ENCODE data around the gene FGF1.
A peak's percentile ranks its signal among the peaks of the same experiment; 100 is the strongest.

FGF1 gene

GRCh38 chr5:142700566-142700965, 14.7 kb upstream of the FGF1 start:
- TF ChIP-seq CTCF (IDR thresholded peaks at IDR 0.05; ENCODE audit: low read length) (no peak), EZH2 (IDR thresholded peaks at IDR 0.05; ENCODE audit: borderline replicate concordance, low read length) (no peak)
- no peaks in the 10 kb centered on the region for H3K9me3 ChIP-seq (ENCODE audit: low read length)
- H4K20me1 ChIP-seq (ENCODE audit: insufficient read depth, low read length): no peaks in the 10 kb centered on the region
- no peak overlapping the region for H2AFZ ChIP-seq (ENCODE audit: low read length)
- no peak overlapping the region for H3K4me2 ChIP-seq (ENCODE audit: low read length)
- no peaks in the 10 kb centered on the region for H3K36me3 ChIP-seq (ENCODE audit: insufficient read depth, low read length)
- H3K79me2 ChIP-seq (ENCODE audit: insufficient read depth, low read length): no peaks in the 10 kb centered on the region
- no peak overlapping the region for H3K9ac ChIP-seq (ENCODE audit: low read length)
- no peaks in the 10 kb centered on the region for H3F3A ChIP-seq (ENCODE audit: insufficient read depth, low read length)
- H3K4me3 ChIP-seq (ENCODE audit: low read depth, low read length, poor library complexity, severe bottlenecking): no peak overlapping the region
- H3K4me1 ChIP-seq (ENCODE audit: insufficient read depth, low read length, severe bottlenecking): no peaks in the 10 kb centered on the region
- no peaks in the 10 kb centered on the region for H3K27me3 ChIP-seq (ENCODE audit: insufficient read depth, low read length)
- no peak overlapping the region for H3K27ac ChIP-seq (ENCODE audit: low read depth, low read length, poor library complexity, severe bottlenecking)
- H3K9me2 ChIP-seq (ENCODE audit: low read depth, low read length): no peaks in the 10 kb centered on the region

- Histone ChIP-seq H3K4me3 (ENCODE audit: low read depth, low read length, poor library complexity, severe bottlenecking) (no peak overlapping the region), H2AFZ (ENCODE audit: low read length) (no peak overlapping the region), H3K27me3 (ENCODE audit: insufficient read depth, low read length) (no peaks in the 10 kb centered on the region; the same call in 1 of the 2 replicates), H3K27ac (ENCODE audit: low read depth, low read length, poor library complexity, severe bottlenecking) (no peak overlapping the region), H4K20me1 (ENCODE audit: insufficient read depth, low read length) (no peaks in the 10 kb centered on the region), H3K4me2 (ENCODE audit: low read length) (no peak overlapping the region), H3K9ac (ENCODE audit: low read length) (no peak overlapping the region), H3K9me2 (ENCODE audit: low read depth, low read length) (no peaks in the 10 kb centered on the region), H3K36me3 (ENCODE audit: insufficient read depth, low read length) (no peaks in the 10 kb centered on the region), H3K9me3 (ENCODE audit: low read length) (no peaks in the 10 kb centered on the region), H3F3A (ENCODE audit: insufficient read depth, low read length) (no peaks in the 10 kb centered on the region), H3K79me2 (ENCODE audit: insufficient read depth, low read length) (no peaks in the 10 kb centered on the region), H3K4me1 (ENCODE audit: insufficient read depth, low read length, severe bottlenecking) (no peaks in the 10 kb centered on the region)
- TF ChIP-seq CTCF (IDR thresholded peaks at IDR 0.05; ENCODE audit: low read length): peak; percentile 91
- no peak for TF ChIP-seq EZH2 (IDR thresholded peaks at IDR 0.05; ENCODE audit: borderline replicate concordance, low read length)
Measured at GRCh38 chr5:142699184-142699720, 13.4 kb upstream of the FGF1 start.

DNA sequence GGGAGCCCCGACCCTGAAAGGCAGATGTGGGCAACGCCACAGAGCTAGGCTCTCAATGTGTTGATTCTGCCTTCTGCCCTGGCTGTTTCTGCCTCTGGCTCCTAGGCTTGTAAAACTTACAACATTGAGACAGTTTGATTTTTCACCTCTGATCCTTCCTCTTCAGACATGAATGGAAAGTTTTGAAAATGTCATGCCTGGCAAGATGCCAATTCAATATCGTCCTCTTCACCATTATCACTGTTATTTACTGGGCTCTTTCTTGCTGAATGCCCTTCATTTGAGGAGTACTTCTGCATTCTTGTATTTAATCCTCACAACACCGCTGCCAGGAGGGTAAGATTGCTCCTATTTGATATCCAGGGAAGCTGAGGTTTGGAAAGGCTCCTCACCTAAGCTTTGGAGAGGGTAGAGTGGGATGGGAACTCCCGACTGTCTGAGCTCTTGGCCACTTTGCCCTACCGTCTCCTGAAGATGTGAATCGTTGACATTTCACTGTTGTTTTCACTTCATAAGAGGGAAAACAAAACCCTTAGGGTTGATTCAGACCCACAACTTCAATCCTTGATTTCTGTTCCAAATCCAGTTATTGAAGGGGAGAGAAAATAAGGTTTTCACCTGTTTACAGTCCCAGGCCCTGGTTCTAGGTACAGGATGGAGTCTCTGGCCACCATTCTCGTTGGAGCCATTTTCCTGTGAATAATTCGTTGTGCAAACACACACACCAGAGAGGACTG, 12.7 kb upstream of the FGF1 start:
- no peak overlapping the region for H2AFZ ChIP-seq (ENCODE audit: low read length)

More for the DNA sequence above, 12.7 kb upstream of the FGF1 start:
- Histone ChIP-seq H3K27ac (ENCODE audit: low read depth, low read length, poor library complexity, severe bottlenecking) (no peak overlapping the region), H3K4me1 (ENCODE audit: insufficient read depth, low read length, severe bottlenecking) (no peaks in the 10 kb centered on the region), H3K9me2 (ENCODE audit: low read depth, low read length) (no peaks in the 10 kb centered on the region), H3K4me3 (ENCODE audit: low read depth, low read length, poor library complexity, severe bottlenecking) (no peak overlapping the region), H3K9ac (ENCODE audit: low read length) (no peak overlapping the region), H3K4me2 (ENCODE audit: low read length) (no peak overlapping the region), H3K27me3 (ENCODE audit: insufficient read depth, low read length) (no peaks in the 10 kb centered on the region; the same call in 1 of the 2 replicates), H3F3A (ENCODE audit: insufficient read depth, low read length) (no peaks in the 10 kb centered on the region), H3K36me3 (ENCODE audit: insufficient read depth, low read length) (no peaks in the 10 kb centered on the region), H3K79me2 (ENCODE audit: insufficient read depth, low read length) (no peaks in the 10 kb centered on the region), H3K9me3 (ENCODE audit: low read length) (no peaks in the 10 kb centered on the region), H4K20me1 (ENCODE audit: insufficient read depth, low read length) (no peaks in the 10 kb centered on the region)
- TF ChIP-seq EZH2 (IDR thresholded peaks at IDR 0.05; ENCODE audit: borderline replicate concordance, low read length): no peak
